CD14-positive monocyte (primary cell): Measurements from ENCODE around the gene ZNF473. TPM values are rescaled to one million over a fixed set of nuclear protein-coding genes. Genes with fewer than 3 reads are reported as not detected.
A peak's percentile ranks its signal among the peaks of the same experiment; 100 is the strongest.

ENCODE experiments used
- DNase-seq, 3 donors: peaks; one replicate each; pipeline ENCODE4 v3.0.0-alpha.2; 2011 to 2022
- H2AFZ ChIP-seq: 2 replicates; pipeline ENCODE4 v1.6.0; 2012; ENCODE audit warnings: mild to moderate bottlenecking, low read depth, low read length, inconsistent platforms; ENCODE audit not compliant: insufficient read depth, poor library complexity, severe bottlenecking
- H3K27ac ChIP-seq, 2 donors: 1 replicate in 1 of 2; 2 replicates in 1 of 2; pipeline ENCODE4 v1.5.1; 2012 to 2013; ENCODE audit warnings: low read length in 2 of 2, control low read depth in 1 of 2, inconsistent platforms in 1 of 2, low read depth in 1 of 2, mild to moderate bottlenecking in 1 of 2
- H3K27me3 ChIP-seq, 2 donors: one replicate each; pipeline versions ENCODE4 v1.6.0 to v1.6.1; 2011 to 2013; ENCODE audit warnings: low read length in 2 of 2; ENCODE audit not compliant: control insufficient read depth in 2 of 2, insufficient read depth in 2 of 2
- H3K36me3 ChIP-seq, 2 donors: replicated peaks in 1 of 2; 1 replicate in 1 of 2; 2 replicates in 1 of 2; pipeline versions ENCODE4 v1.5.1 to v1.6.1; 2012 to 2013; ENCODE audit warnings: low read length in 2 of 2, control low read depth in 1 of 2, inconsistent platforms in 1 of 2, mild to moderate bottlenecking in 1 of 2; ENCODE audit not compliant: insufficient read depth in 2 of 2, control insufficient read depth in 1 of 2
- H3K4me1 ChIP-seq, 2 donors: 1 replicate in 1 of 2; 2 replicates in 1 of 2; pipeline versions ENCODE4 v1.5.1 to v1.6.1; 2012 to 2013; ENCODE audit warnings: low read length in 2 of 2, control low read depth in 1 of 2, inconsistent platforms in 1 of 2, mild to moderate bottlenecking in 1 of 2, moderate library complexity in 1 of 2; ENCODE audit not compliant: insufficient read depth in 2 of 2, control insufficient read depth in 1 of 2
- H3K4me2 ChIP-seq: replicated peaks from 2 replicates; pipeline ENCODE3; 2012; ENCODE audit warnings: low read length, moderate library complexity, mild to moderate bottlenecking; ENCODE audit not compliant: poor library complexity, severe bottlenecking; ENCODE audit errors: extremely low read depth
- H3K4me3 ChIP-seq, 3 experiments: fragments of 200-600 bp in 1 of 3; sonication (generic) in 1 of 3; replicated peaks in 1 of 3; 1 replicate in 2 of 3; 2 replicates in 1 of 3; pipeline ENCODE4 v1.5.1; 2011 to 2013; ENCODE audit warnings: low read length in 3 of 3, mild to moderate bottlenecking in 3 of 3, control low read depth in 2 of 3, low read depth in 2 of 3, inconsistent platforms in 1 of 3, moderate library complexity in 1 of 3
- H3K79me2 ChIP-seq: 2 replicates; pipeline ENCODE4 v1.6.0; 2012; ENCODE audit warnings: mild to moderate bottlenecking, control low read depth, inconsistent platforms, low read length, moderate library complexity; ENCODE audit not compliant: insufficient read depth
- H3K9ac ChIP-seq: 2 replicates; pipeline ENCODE4 v1.6.0; 2017; ENCODE audit warnings: low read length, mild to moderate bottlenecking; ENCODE audit not compliant: insufficient read depth, poor library complexity, severe bottlenecking
- H3K9me3 ChIP-seq, 2 donors: replicated peaks in 1 of 2; 1 replicate in 1 of 2; 2 replicates in 1 of 2; pipeline versions ENCODE4 v1.5.1 to v1.6.1; 2012 to 2013; ENCODE audit warnings: low read length in 2 of 2, control low read depth in 1 of 2; ENCODE audit not compliant: control insufficient read depth in 1 of 2, insufficient read depth in 1 of 2
- H4K20me1 ChIP-seq: 2 replicates; pipeline ENCODE4 v1.6.0; 2012; ENCODE audit warnings: mild to moderate bottlenecking, low read length, control low read depth, moderate library complexity; ENCODE audit not compliant: insufficient read depth
- H3K27ac Mint-ChIP-seq, 7 donors: one replicate each; pipeline ENCODE4 v1.8.0; 2020; ENCODE audit warnings: mild to moderate bottlenecking in 7 of 7, mixed read lengths in 7 of 7, moderate library complexity in 6 of 7, inconsistent platforms in 2 of 7
- H3K27me3 Mint-ChIP-seq, 3 donors: one replicate each; pipeline ENCODE4 v1.8.0; 2021 to 2022; ENCODE audit warnings: low read depth in 3 of 3, mild to moderate bottlenecking in 3 of 3, mixed read lengths in 3 of 3, moderate library complexity in 3 of 3, inconsistent platforms in 1 of 3
- H3K36me3 Mint-ChIP-seq, 2 donors: one replicate each; pipeline ENCODE4 v1.8.0; 2020; ENCODE audit warnings: mixed read lengths in 2 of 2, inconsistent platforms in 1 of 2, mild to moderate bottlenecking in 1 of 2
- H3K4me1 Mint-ChIP-seq: one replicate; pipeline ENCODE4 v1.8.0; 2020; ENCODE audit warnings: mild to moderate bottlenecking, mixed read lengths
- H3K4me3 Mint-ChIP-seq, 2 donors: one replicate each; pipeline ENCODE4 v1.8.0; 2020; ENCODE audit warnings: mild to moderate bottlenecking in 2 of 2, mixed read lengths in 2 of 2, moderate library complexity in 1 of 2
- H3K9me3 Mint-ChIP-seq, 7 donors: one replicate each; pipeline ENCODE4 v1.8.0; 2020 to 2022; ENCODE audit warnings: mixed read lengths in 7 of 7, mild to moderate bottlenecking in 6 of 7, moderate library complexity in 6 of 7, inconsistent platforms in 2 of 7
- CTCF ChIP-seq: fragments of 200-600 bp; IDR thresholded peaks from one replicate; pipeline ENCODE4 v1.8.0; 2022; ENCODE audit warnings: antibody characterized with exemption, mild to moderate bottlenecking
- WGBS: methylation state at CpG from one replicate; pipeline ENCODE4 v1.1.5; 2013; ENCODE audit warnings: missing lambda C conversion rate; ENCODE audit not compliant: insufficient coverage; 5-methylcytosine and 5-hydroxymethylcytosine counted together
- intact Hi-C, 2 donors: fragments of 100-400 bp; cut with micrococcal nuclease; formaldehyde crosslinking; loops; one replicate each; pipeline versions ENCODE4 v1.15.0 to v1.15.1; 2023
- polyA plus RNA-seq, 3 donors: library from polyadenylated mRNA; depleted of rRNA in 1 of 3; unstranded in 2 of 3; stranded (reverse) in 1 of 3; fragments of 300-500 nt in 2 of 3; fragments of >200 nt in 1 of 3; fragmentation: Illumina TruSeq in 2 of 3; gene quantifications; 1 replicate in 2 of 3; 2 replicates in 1 of 3; pipeline ENCODE4 v1.2.3, GENCODE V29; 2012 to 2021

Gene ZNF473
- polyA plus RNA-seq, 3 donors: 0.73 to 2.3 (median 1.6) TPM

GRCh38 chr19:49987159-49987698, 38.6 kb upstream of the ZNF473 start:
- peaks cover 71 to 92% of the 10 kb centered on the region in 2 donors for H3K36me3 Mint-ChIP-seq
- H3K27ac ChIP-seq: no peak overlapping the region
- DNase-seq: peak; percentile 84 to 88 (median 86)
- peaks cover 10% of the 10 kb centered on the region for H3K4me1 Mint-ChIP-seq
- no peak for TF ChIP-seq CTCF
- intact Hi-C loops: no loop called here
- 6% methylated on average over 7 of the region's 9 CpGs for WGBS
- no peaks in the 10 kb centered on the region for H3K27me3 ChIP-seq
- peaks cover 0 to 3% of the 10 kb centered on the region in 2 donors for H3K9me3 ChIP-seq
- H3K79me2 ChIP-seq: no peaks in the 10 kb centered on the region
- peaks cover 0 to 5% (median 0%) of the 10 kb centered on the region in 7 donors for H3K9me3 Mint-ChIP-seq
- H3K27me3 Mint-ChIP-seq: peaks cover 0 to 3% (median 2%) of the 10 kb centered on the region in 3 donors
- no peak overlapping the region for H3K4me2 ChIP-seq
- no peak overlapping the region for H2AFZ ChIP-seq
- no peak overlapping the region for H3K4me3 ChIP-seq
- H3K36me3 ChIP-seq: peaks cover 53 to 81% of the 10 kb centered on the region in 2 donors
- no peak overlapping the region for H3K4me3 Mint-ChIP-seq
- peak overlapping the region in 2 of 7 donors; percentile 32 to 52 for H3K27ac Mint-ChIP-seq
- H3K4me1 ChIP-seq: peaks cover 0 to 8% of the 10 kb centered on the region in 2 donors
- peaks cover 65% of the 10 kb centered on the region for H4K20me1 ChIP-seq
- H3K9ac ChIP-seq: no peak overlapping the region

- Mint-ChIP-seq H3K4me3 (no peak overlapping the region), H3K27me3 (peaks cover 0 to 1% (median 0%) of the 10 kb centered on the region in 3 donors), H3K27ac (peak overlapping the region in 1 of 7 donors; percentile 15), H3K4me1 (peaks cover 10% of the 10 kb centered on the region), H3K36me3 (peaks cover 75 to 92% of the 10 kb centered on the region in 2 donors), H3K9me3 (peaks cover 0 to 5% (median 2%) of the 10 kb centered on the region in 7 donors)
- no peaks in the 10 kb centered on the region for H3K27me3 ChIP-seq
- no peak overlapping the region for H2AFZ ChIP-seq
- peaks cover 0 to 8% of the 10 kb centered on the region in 2 donors for H3K4me1 ChIP-seq
- peaks cover 61% of the 10 kb centered on the region for H4K20me1 ChIP-seq
- no peak for TF ChIP-seq CTCF
- DNase-seq: no peak
- H3K4me3 ChIP-seq: no peak overlapping the region
- no peaks in the 10 kb centered on the region for H3K79me2 ChIP-seq
- intact Hi-C loops: no loop called here
- WGBS: 100% methylated on average over 5 of the region's 5 CpGs
- H3K36me3 ChIP-seq: peaks cover 61 to 84% of the 10 kb centered on the region in 2 donors
- H3K4me2 ChIP-seq: no peak overlapping the region
- H3K9ac ChIP-seq: no peak overlapping the region
- no peak overlapping the region for H3K27ac ChIP-seq
- H3K9me3 ChIP-seq: peaks cover 0 to 3% of the 10 kb centered on the region in 2 donors
These were observed 37.8 kb upstream of the ZNF473 start for GRCh38 chr19:49988007-49988406.
